Measurements from ENCODE around the gene CARMIL1.

The CARMIL1 gene

GRCh38 chr6:25485821-25486534 is 206.8 kb downstream of the CARMIL1 start:
- DNase-seq, result no peak

DNA sequence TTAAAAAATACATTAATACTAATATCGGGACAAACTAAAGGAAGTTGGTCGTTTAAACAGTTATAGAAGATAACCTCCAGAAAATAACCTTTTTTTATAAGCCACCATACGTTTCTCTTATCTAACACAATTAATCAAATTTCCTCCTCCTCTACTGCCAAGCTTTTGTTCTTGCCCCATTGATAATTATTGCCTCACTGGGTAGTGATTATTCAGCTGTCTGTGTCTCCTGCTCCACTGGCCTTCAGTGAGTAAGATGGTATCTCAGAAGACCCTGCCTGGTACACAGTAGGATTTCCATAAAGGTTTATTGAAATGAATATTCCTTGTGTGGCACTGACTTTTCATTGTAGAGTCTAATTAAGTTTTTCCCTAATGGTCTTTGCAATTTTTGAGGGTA is 207.4 kb downstream of the CARMIL1 start:
- no peak for DNase-seq

DNA sequence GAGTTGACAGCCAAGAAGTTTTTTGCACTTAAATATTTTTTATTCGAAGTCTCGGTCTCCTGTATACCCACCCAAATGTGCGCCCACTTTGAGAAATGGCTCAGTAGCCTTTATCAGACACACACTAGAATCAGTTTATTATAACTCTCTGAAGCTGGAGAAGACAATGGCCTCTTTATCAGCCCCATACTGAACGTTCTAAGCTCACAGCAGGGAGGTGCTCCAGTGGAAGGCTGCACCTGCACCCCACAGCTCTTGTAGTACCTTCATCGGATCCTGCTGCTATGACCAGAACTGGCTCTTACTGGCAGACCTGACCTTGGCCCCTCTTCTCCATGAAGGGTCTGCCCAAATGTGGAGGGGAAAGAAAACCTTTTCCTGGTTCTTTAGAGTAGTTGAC is 207.8 kb downstream of the CARMIL1 start:
- DNase-seq, result no peak

DNA sequence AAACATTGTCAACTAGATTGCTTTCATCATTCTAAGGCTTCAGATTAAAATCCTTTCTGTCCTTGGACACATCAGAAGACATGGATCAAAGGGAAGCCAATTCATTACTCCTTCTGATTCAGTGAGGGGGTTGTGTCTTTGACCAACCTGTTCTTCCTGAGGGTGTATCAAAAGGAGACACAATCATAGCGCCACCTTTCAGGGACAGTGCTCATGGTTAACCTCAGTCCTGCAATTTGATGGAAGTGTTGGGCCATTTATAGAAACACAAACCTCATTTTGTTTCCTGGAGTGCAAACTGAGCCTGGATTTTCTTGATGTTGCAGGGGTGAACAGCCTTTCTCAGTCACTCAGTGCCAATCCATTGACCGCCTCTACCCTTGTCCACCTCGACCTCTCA is 209.0 kb downstream of the CARMIL1 start:
- no peak for DNase-seq

- DNase-seq, result no peak
These were observed 210.2 kb downstream of the CARMIL1 start for GRCh38 chr6:25489399-25489798.

DNA sequence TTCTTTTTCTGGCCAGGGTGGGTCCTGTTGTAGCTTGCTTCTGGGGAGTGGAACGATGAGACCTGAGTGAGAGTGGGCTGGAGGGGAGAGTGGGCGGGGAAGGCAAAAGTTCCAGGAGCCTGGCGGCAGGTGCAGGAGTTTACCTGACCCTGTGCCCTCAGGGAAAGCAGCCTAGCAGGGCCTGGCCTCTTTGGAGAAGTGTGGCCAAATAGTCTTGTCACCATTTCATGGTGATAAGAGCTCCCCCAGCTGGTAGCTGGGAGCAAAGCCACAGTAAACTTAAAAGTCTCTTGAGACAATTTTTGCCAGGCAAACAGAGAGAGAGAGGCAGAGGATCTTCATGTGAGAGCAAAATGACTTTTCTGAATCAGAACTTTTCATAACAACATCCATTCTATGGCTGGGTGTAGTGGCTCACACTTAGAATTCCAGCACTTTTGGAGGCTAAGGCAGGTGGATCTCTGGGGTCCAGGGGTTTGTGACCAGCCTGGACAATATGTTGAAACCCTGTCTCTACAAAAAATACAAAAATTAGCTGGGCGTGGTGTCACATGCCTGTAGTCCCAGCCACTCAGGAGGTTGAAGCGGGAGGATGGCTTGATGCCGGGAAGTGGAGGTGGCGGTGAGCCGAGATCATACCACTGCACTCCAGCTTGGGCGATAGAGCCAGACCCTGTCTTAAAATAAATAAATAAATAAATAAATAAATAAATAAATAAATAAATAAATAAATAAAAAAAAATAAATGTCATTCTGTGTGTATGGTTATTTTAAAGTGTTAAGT is 211.0 kb downstream of the CARMIL1 start:
- peak; percentile 68 to 69 for DNase-seq

- DNase-seq, result no peak
These were observed 213.8 kb downstream of the CARMIL1 start for GRCh38 chr6:25492951-25493350.

GRCh38 chr6:25494469-25494868 is 215.3 kb downstream of the CARMIL1 start:
- no peak for DNase-seq

DNA sequence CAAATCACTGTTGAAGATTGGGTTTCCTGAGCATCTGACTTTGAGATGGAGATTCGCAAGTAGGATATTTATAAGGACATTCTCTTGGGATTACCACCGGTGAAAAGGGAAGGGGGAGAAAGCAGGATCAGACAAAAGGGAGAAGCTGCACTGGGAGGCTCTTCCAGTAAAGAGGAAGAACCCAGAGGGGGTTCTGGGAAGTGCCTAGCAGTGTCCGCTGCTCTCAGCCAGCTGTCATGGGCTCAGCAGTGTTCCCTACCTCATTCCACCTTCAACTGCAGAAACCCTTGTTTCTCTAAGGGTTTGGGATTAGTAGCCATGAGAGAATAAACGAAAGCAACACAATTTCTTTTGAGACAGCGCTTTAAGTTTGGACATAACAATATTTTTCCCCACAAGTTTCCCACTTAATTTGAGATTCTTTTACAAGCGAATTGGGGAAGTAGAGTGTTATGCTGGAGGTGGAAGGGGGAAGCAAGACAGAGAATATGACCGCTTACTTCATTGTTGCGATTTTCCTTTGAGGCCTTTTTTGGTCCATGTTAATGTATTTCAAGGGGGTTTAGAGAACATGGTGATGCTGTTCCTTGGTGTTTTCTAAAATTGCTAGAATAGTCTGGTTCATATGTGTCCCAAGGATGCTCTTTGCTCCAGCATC is 218.3 kb downstream of the CARMIL1 start:
- DNase-seq, result no peak

- no peak for DNase-seq
These were observed 219.3 kb downstream of the CARMIL1 start for GRCh38 chr6:25498505-25498904.

- no peak for DNase-seq
These were observed 220.6 kb downstream of the CARMIL1 start for GRCh38 chr6:25499615-25500235.

GRCh38 chr6:25503686-25504085 is 224.5 kb downstream of the CARMIL1 start:
- no peak for DNase-seq

DNA sequence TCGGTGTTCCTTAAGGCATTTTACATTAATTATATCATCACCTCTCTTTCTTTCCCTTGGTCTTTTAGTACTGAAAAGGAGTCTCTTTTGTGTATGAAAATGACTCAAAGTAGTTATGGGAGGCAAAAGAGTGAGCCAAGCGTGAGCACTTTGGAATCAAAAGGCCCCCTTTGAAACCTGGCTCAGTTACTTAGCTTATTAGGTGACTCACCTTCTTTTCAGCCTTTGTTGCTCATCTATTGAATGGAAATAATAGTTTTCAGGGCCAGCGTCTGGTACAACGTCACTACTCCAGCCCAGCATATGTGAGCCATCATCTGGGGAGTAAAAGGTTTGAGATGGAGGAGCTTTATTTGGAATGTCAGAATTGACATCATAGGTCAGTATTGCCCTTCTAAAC is 225.5 kb downstream of the CARMIL1 start:
- DNase-seq, result no peak

GRCh38 chr6:25506020-25506419 is 226.8 kb downstream of the CARMIL1 start:
- DNase-seq, result no peak

GRCh38 chr6:25508051-25508450 is 228.9 kb downstream of the CARMIL1 start:
- DNase-seq, result no peak

GRCh38 chr6:25511376-25511775 is 232.2 kb downstream of the CARMIL1 start:
- DNase-seq, result no peak

GRCh38 chr6:25512560-25512959 is 233.4 kb downstream of the CARMIL1 start:
- DNase-seq, result no peak

- no peak for DNase-seq
These were observed 240.7 kb downstream of the CARMIL1 start for GRCh38 chr6:25519856-25520255.

DNA sequence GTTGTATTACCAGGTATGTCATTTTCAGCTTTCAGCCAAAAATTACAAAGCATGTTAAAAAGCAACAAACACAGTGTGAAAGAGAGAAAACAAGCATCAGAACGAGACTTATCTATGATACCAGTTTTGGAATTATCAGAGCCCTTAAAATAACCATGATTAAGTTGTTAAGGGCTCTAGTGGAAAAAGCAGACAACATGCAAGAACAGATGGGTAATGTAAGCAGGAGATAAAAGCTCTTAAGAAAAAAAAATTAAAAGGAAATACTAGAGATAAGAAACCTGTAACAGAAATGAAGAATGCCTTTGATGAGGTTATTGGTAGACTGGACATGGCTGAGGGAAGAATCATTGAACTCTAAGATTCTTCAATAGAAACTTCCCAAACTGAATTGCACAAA is 245.4 kb downstream of the CARMIL1 start:
- no peak for DNase-seq

DNA sequence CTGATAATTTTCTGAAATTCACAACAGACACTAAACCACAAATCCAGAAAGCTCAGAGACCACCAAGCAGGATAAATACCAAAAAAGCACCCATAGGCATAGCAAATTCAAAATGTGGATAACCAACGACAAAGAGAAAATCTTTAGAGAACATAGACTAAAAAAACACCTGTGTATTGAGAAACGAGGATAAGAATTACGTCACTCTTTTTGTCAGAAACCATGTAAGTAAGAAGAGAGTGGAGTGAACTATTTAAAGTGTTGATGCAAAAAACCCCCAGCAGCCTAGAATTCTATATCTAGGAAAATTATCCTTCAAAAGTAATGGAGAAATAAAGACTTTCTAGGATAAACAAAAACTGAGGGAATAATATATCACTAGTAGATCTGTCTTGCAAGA is 245.9 kb downstream of the CARMIL1 start:
- no peak for DNase-seq

GRCh38 chr6:25534942-25535631 is 255.9 kb downstream of the CARMIL1 start:
- DNase-seq, result no peak

DNA sequence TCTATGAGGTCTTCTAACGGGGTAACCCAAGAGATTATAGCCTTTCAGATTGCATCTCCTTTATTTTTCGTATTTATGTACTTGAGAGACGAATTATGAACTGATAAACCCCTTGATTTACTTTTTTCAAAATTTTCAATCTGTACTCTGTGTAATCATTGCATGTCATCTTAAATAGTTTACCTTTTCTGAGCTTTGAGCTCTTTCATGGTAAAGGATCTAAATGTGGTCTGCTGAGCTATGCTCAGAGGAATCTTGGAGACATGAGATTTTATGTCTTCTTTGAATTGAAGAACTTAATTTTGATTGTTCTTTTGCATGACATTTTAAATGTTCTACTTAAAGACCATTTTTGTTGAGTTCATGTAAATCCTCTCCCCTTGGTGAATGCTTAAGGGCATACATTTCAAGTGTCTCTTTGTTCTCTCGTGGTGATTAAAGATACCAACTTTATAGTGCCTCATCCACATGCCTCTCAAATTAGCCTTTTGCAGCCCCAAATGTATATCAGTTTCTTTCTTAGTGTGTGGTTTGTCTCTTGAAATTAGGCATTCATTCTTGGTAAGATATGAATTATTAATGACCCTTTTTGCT is 256.6 kb downstream of the CARMIL1 start:
- no peak for DNase-seq
